AG04450 (cell line): ENCODE results near the gene TNRC18. TPM values are rescaled to one million over a fixed set of nuclear protein-coding genes. Genes with fewer than 3 reads are reported as not detected.

Source experiments
- CTCF ChIA-PET: fragments of 300-600, 350-600 bp; formaldehyde crosslinking; extraction: SDS; loops from one replicate; lab custom pipeline; 2022; ENCODE audit warnings: antibody characterized with exemption, inconsistent platforms; lab: Charles Lee
- POLR2A ChIA-PET: fragments of 350-600 bp; formaldehyde crosslinking; extraction: SDS; loops from one replicate; lab custom pipeline; 2021; ENCODE audit warnings: antibody characterized with exemption, inconsistent platforms; lab: Yijun Ruan, JAX
- DNase-seq: peaks from one replicate; pipeline ENCODE4 v3.0.0-alpha.2; 2011; ENCODE audit warnings: low read depth, low spot score
- H3K27ac ChIP-seq: one replicate; pipeline ENCODE4 v1.5.1; 2012; ENCODE audit warnings: low read depth, low read length, control low read depth
- H3K27me3 ChIP-seq: one replicate; pipeline ENCODE4 v1.6.0; 2012; ENCODE audit warnings: low read length; ENCODE audit not compliant: control insufficient read depth, insufficient read depth
- H3K4me3 ChIP-seq: 2 replicates; pipeline ENCODE4 v1.5.1; 2011; ENCODE audit warnings: mild to moderate bottlenecking, low read depth, low read length, control low read depth
- H3K9me3 ChIP-seq: 2 replicates; pipeline ENCODE4 v1.5.1; 2012; ENCODE audit warnings: low read length; ENCODE audit not compliant: control insufficient read depth, insufficient read depth
- CTCF ChIP-seq: IDR thresholded peaks from 2 replicates; pipeline ENCODE4 v1.5.1; 2011; ENCODE audit warnings: low read depth, low read length, control low read depth, inconsistent platforms
- polyA plus RNA-seq: library from polyadenylated mRNA; depleted of rRNA; stranded (reverse); fragments of >200 nt; gene quantifications from 2 replicates; pipeline ENCODE4 v1.2.3, GENCODE V29; 2011

The TNRC18 gene
- polyA plus RNA-seq, 1 experiment = 13.4 TPM

- CTCF ChIA-PET = no interaction called here
- TF ChIP-seq CTCF = no peak
- Histone ChIP-seq H3K27me3 (no peaks in the 10 kb centered on the region), H3K4me3 (no peak overlapping the region), H3K27ac (no peak overlapping the region), H3K9me3 (peaks cover 22% of the 10 kb centered on the region)
- POLR2A ChIA-PET = no interaction called here
- DNase-seq = no peak
These were observed 74.6 kb downstream of the TNRC18 start for GRCh38 chr7:5349005-5349380.

- H3K27me3 ChIP-seq = no peaks in the 10 kb centered on the region
- ChIA-PET CTCF (no interaction called here), POLR2A (no interaction called here)
- H3K4me3 ChIP-seq = no peak overlapping the region
- no peak for DNase-seq
- TF ChIP-seq CTCF = no peak
- H3K9me3 ChIP-seq = peaks cover 24% of the 10 kb centered on the region
- no peak overlapping the region for H3K27ac ChIP-seq
These were observed 75.3 kb downstream of the TNRC18 start for GRCh38 chr7:5348134-5349004.

- no peak for DNase-seq
- TF ChIP-seq CTCF = no peak
These were observed 78.0 kb downstream of the TNRC18 start for GRCh38 chr7:5345671-5346070.

GRCh38 chr7:5345171-5345570, 78.5 kb downstream of the TNRC18 start:
- ChIA-PET CTCF (no interaction called here), POLR2A (no interaction called here)
- no peak overlapping the region for H3K4me3 ChIP-seq
- H3K27me3 ChIP-seq = no peaks in the 10 kb centered on the region
- DNase-seq = no peak
- H3K9me3 ChIP-seq = peaks cover 29% of the 10 kb centered on the region
- no peak overlapping the region for H3K27ac ChIP-seq
- TF ChIP-seq CTCF = no peak

More at GRCh38 chr7:5345671-5346070, 78.0 kb downstream of the TNRC18 start:
- POLR2A ChIA-PET = no interaction called here
- peaks cover 29% of the 10 kb centered on the region for H3K9me3 ChIP-seq
- no peak overlapping the region for H3K27ac ChIP-seq
- CTCF ChIA-PET = no interaction called here
- H3K4me3 ChIP-seq = no peak overlapping the region
- no peaks in the 10 kb centered on the region for H3K27me3 ChIP-seq

GRCh38 chr7:5344342-5344741, 79.3 kb downstream of the TNRC18 start:
- CTCF ChIA-PET = no interaction called here
- POLR2A ChIA-PET = no interaction called here
- TF ChIP-seq CTCF = no peak
- H3K27me3 ChIP-seq = no peaks in the 10 kb centered on the region
- H3K27ac ChIP-seq = no peak overlapping the region
- no peak overlapping the region for H3K4me3 ChIP-seq
- H3K9me3 ChIP-seq = peaks cover 29% of the 10 kb centered on the region
- DNase-seq = no peak
